Activated CD4-positive, CD25-positive, alpha-beta regulatory T cell treated with anti-CD3 and anti-CD28 coated beads, Interleukin-2, amount 50 U/mL, for 24 hours (primary cell): Measurements from ENCODE around the gene MAVS.
"Not testable (repeated sequence)": the region's sequence is repeated elsewhere in the genome, so short reads cannot be mapped to it uniquely, and the experiment has no call there.

Source experiments
- ATAC-seq, 2 donors: fragments of 150-1000 bp; cut with Tn5 transposase; one replicate each; pipeline ENCODE4 v1.10.0; 2021; ENCODE audit warnings: mild to moderate bottlenecking in 1 of 2, moderate library complexity in 1 of 2

The MAVS gene

DNA sequence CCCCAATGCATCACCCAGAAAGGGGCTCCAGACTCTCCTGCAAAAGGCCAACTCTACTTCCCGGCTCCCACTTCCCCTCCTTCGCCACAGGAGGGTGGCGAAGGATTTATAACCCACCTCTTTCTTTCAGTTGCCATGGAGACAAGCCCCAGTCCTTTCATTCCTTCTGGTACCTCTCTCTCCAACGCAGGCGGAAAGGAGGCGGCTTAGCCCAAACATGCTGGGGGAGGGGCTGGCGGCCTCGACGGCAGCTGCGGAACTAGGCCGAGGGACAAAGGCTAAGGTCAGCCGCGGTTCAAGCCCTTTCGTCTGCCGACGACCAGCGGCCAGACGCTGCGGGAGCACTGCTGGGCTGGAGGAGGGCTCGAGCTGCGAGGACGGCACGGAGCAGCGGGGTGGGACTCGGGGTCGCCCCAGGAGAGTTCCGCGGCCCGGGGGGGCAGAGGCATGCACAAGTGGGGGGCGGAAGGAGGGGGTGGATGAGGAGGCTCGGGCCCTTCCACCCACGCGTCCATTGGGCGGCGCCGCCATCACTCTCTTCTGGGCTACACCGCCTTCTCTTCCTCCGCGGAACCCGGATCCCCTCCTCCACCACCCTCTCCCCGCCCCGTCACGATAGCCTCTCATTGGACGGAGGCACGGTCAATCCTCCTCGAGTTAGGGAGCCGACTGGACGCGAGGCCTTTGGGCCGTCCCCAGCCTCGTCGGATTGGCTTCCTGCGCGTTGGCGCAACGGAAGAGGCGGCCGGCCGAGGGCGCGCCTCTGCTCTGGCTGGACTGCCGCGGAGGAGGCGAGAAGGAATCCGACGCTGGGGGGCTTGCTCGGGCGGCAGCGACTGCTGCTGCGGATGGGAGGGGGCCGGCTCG lies 42.2 kb downstream of the MAVS start, which contains the start of gene PANK2:
Gene PANK2, plus strand, starts transcription at position 766 of the 867 bp plus-strand sequence.
- peak; percentile 97 for ATAC-seq

DNA sequence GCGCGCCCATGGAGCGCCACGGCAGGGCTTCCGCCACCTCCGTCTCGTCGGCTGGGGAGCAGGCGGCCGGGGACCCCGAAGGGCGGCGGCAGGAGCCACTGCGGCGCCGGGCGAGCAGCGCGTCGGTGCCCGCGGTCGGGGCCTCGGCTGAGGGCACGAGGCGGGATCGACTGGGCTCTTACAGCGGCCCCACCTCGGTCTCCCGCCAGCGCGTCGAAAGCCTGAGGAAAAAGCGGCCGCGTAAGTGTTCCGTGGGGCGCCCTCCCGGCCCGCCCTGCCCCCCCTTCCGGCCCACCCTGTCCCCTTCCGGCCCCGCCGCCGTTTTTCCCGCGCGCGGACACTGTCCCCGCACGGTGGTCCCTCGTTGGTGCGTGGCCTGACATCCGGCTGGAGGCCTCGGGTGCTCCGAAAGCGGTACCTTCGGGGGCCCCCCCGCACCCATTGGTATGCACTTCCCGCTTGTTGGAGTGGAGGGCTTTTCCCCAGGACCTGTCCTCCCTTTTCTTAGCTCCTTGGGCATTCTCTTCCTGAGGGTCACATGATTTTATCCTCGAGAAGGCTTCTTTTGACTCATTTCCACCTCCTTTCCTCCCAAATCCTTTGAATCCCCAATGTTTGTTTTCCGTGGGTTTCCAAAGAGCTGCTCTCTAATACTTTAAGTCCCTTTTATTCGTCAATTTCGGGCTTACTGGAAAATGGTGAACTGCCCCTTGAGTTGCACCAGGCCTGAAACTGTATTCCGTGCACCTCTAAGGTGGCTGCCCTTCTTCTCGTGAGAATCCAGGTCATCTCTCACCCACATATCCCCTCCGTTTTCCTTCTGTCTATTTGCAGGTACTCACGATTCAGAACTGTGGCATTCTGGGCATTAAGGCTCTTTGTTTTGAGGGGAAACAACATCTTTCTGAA lies 43.1 kb downstream of the MAVS start:
- ATAC-seq, result peak; percentile 4 to 10

DNA sequence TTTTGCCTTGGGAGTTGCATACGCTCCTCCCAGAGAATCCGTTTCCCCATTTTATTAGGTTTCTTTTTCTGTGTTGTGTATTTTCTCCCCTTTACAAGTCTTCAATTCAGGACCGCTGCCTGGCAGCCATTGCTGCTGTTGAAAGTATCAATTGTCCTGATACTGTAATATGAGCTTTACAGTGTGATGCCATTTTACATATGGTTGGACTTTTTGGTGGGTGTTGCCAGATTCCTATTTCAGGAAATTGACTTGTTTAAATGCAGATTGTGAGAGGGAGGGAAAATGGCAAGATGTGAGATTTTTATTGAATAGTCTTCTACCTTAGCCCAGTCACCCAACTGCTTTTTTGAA lies 43.7 kb downstream of the MAVS start:
- ATAC-seq, result no peak

DNA sequence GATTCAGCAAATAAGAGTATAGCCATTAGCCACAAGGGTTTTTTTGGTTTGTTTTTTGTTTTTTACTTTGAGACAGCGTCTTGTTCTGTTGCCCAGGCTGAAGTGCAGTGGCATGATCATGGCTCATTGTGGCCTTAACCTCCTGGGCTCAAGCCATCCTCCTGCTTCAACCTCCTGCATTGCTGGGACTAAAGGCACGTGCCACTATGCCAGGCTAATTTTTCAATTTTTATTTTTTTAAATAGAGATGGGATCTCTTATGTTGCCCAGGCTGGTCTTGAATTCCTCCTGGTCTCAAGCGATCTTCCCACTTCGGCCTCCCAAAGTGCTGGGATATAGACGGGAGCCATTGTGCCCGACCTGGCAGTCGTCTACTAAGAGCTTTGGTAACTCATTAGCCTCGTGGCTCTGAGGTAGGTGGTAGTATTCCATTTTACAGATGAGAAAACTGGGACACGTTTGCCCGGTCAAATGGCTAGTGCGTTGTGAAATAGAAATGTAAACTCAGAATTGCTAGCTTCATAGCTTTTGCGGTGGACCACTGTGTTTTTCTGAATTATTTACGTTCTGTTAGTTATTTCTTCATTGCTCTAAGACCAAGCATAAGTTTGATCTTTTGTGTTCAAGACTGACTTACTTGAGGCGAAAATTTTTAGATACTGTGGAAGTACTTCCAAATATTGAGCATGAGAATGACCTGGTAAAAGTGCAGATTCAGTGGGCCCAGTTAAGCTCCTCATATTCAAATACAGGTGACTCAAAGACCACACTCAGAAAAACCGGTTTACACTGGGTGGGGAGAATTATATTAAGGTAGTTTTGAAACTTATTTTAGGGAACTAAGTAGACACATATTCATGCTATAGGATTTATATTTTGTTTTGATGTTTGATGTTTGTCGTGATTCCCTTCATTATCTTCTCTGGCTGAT lies 44.6 kb downstream of the MAVS start:
- ATAC-seq, result no peak

GRCh38 chr20:3894796-3895195 lies 48.2 kb downstream of the MAVS start:
- no peak for ATAC-seq

- ATAC-seq, result no peak
Observed at GRCh38 chr20:3896302-3896701, 49.7 kb downstream of the MAVS start.

DNA sequence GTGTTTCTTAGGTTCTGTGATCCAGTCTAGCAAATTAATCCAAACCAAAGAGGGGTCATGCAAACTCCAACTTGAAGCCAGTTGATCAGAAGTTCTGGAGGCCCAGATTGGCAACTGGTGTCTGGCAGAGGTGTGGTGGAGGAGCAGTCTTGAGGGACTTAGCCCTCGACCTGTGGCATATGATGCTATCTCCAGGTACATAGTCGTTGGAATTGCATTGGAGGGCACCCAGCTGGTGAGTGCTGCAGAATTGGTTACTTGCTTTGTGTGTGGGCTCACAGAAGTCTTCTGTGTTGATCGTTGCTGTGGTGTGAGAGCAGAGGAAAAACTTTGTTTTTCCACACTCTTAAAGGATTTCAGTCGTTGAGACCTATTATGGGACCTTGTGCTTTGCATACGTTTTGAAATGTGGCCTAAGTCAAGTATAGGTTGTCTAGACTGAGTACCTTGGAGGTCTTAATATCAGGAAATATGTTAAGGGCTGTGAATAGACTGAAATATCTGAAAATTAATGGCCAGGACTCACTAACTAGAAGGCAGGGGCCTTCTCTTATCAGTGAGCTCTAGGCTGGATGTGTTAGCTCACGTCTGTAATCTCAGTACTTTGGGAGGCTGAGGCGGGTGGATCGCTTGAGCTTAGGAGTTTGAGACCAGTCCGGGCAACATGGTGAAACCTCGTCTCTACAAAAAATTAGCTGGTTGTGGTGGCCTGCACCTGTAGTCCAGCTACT lies 50.4 kb downstream of the MAVS start:
- ATAC-seq, result no peak

DNA sequence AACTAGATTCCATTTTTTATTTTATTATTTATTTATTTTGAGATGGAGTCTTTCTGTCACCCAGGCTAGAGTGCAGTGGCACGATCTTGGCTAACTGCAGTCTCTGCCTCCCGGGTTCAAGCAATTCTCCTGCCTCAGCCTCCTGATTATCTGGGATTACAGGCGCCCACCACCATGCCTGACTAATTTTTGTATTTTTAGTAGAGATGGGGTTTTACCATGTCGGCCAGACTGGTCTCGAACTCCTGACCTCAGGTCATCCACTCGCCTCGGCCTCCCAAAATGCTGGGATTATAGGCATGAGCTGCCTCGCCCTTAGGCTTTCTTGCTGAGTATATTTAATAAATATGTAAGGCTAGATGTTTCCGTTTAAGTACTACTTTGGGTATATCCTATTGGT lies 51.5 kb downstream of the MAVS start:
- ATAC-seq, result not testable (repeated sequence)

DNA sequence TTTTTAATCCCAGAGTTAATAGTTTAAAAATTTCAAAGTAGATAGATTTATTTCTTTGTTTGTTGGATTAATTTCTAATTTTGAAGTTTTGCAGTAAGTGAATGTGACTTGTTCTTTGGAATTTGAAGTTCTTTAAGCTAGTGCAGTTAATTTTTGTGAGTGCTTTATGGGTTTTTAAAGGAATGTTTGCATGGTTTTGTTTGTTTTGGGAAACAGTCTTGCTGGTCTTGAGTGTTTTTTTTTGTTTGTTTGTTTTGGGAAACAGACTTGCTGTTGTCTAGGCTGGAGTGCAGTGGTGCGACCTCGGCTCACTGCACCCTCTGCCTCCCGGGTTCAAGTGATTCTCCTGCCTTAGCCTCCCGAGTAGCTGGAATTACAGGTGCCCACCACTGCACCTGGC lies 52.0 kb downstream of the MAVS start:
- no peak for ATAC-seq

GRCh38 chr20:3900187-3900604 lies 53.6 kb downstream of the MAVS start:
- ATAC-seq, result peak; percentile 36 to 65

DNA sequence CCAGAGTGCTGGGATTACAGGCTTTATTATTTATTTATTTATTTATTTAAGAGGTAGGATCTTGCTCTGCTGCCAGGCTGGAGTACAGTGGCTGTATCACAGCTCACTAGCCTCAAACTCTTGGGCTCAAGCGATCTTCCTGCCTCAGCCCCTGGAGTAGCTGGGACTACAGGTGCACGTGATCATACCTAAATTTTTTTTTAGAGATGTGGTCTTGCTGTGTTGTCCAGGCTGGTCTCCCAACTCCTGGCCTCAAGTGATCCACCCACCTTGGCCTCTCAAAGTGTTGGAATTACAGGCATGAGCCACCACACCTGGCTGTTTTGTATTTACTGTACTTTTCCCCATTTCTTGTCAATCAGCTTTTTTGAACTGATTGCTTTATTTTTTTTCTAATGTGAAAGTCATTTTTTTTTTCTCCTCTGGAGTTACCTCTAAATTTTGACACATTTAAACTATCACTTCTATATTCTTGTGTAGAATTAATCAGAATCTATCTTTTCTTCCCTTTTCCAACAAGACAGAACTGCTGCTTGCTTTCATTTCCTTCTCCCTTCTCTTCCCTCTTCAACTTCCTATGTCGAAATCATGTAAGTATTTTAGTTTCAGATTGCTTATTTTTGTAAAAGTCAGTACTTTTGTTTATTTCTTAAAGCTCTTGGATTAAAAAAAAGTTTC lies 54.5 kb downstream of the MAVS start:
- no peak for ATAC-seq

- ATAC-seq, result no peak
Observed at GRCh38 chr20:3901706-3902440, 55.2 kb downstream of the MAVS start.

DNA sequence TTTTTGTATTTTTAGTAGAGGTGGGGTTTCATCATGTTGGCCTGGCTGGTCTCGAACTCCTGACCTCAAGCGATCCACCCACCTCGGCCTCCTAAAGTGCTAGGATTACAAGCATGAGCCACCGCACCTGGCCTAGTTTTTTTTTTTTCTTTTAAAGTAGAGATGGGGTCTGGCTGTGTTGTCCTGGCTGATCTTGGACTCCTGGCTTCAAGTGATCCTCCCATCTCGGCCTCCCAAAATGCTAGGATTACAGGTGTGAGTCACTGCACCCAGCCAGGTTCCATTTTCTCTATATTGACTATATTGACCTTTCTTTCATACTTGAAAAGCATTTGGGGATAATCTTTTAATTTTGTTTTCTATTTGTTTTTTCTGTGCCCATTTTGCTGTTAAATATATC lies 55.8 kb downstream of the MAVS start:
- no peak for ATAC-seq

- no peak for ATAC-seq
Observed at GRCh38 chr20:3904224-3904623, 57.6 kb downstream of the MAVS start.

DNA sequence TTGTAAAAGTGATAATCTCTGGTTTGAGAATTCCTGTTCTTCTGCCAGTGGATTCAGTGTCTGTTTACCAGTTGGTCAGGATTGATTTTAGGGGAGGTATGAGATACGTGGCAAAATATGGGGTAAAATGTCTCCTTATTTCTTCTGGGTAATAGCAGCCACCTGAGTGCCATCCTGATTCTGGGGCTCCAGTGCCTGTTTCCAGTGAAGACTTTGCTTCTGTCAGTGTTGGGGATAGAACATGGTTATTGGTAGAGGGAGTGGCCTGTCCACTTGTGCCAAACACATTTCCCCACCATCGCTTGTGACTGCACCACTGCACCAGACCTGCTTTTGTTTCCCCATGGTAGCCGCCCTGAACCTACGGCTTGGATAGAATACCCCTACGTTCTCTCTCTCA lies 58.2 kb downstream of the MAVS start:
- no peak for ATAC-seq

DNA sequence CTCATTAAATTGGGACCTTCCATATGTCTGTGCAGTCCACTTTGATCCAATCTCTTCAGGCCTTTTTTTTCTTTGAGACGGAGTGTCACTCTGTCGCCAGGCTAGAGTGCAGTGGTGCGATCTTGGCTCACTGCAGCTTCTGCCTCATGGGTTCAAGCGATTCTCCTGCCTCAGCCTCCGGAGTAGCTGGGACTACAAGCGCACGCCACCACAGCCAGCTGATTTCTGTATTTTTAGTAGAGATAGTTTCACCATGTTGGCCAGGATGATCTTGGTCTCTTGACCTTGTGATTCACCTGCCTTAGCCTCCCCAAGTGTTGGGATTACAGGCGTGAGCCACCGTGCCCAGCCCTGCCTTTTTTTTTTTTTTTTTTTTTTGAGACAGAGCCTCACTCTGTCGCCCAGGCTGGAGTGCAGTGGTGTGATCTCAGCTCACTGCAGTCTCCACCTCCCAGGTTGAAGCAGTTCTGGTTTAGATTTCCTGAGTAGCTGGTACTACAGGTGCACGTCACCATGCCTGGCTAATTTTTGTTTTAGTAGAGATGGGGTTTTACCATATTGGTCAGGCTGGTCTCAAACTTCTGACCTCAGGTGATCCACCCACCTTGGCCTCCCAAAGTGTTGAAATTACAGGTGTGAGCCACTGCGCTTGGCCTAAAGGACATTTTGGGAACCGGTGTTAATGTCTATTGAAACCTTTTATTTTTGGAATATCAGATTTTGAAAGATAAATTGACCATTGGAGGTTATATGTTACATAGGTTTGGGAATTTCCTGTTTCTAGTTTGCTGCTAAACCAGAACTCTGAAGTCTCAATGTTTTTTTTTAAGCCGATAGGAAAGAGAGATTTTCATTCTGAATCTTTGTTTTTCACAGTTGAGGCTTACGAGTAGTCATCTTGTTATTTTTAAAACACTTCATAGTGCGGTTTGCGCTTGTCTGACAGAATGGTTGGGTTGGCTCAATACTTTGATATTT lies 60.4 kb downstream of the MAVS start:
- peak; percentile 91 for ATAC-seq

DNA sequence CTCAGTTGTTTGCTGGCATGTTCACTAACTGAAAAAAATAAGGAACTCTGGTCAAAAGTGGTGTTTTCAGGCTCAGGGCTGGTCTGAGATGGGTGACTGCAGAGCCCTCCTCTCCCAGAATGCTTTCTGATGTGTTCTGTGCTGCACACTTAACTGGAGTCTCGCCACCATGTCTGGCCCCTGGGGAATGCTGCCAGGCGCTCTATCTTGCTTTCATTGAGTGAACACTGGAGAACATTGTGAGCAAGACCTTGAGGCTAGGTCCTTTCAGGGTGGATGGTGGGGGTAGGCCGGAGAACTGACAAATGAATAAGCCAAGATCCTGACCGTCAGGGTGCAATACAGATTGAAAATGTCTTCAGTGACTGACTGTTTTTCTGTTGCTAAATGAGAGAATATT lies 62.0 kb downstream of the MAVS start:
- ATAC-seq, result no peak

DNA sequence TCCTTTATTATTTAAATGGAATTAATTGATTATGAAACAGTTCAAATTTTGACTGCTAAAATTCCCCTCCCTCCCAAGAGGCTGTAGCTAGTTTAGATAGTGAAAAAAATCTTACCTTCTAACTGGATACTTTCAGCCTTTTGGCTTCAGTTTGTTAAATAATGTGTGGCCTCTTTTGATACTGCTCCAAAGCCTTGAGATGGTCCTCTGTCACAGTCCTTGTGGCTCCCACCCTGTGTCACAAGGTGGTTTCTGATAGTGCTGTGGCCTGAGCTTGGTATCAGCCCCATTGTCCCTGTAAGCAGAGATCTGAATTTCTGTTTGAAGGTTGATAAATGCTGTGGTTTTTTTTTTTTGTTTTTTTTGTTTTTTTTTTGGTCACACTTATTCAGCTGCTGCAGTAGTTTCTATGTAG lies 63.3 kb downstream of the MAVS start:
- ATAC-seq, result no peak

DNA sequence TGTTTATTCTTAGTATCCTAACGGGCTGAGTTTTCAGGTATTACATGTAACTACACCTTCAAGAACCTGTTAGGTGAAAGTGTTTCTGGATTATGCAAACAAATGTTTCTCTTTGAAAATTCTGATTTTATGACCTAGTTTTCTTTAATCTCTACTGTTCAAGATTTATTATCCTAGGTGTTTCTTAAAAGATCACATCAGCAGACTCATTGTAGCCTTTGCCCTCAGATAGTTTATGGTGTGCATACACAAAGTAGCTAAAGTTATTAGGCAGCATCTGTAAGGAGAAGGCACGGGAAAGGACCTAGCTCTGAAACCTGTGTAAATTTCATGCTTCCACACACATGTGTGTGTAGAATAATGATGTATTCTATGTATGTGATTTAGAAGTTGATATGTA lies 64.2 kb downstream of the MAVS start:
- ATAC-seq, result no peak
